Stimulated activated CD4-positive, alpha-beta T cell treated with anti-CD3 and anti-CD28 coated beads, Interleukin-12 subunit alpha, Interleukin-12 subunit beta, amount 100 ng/mL, for 4 hours (primary cell): ENCODE results near the gene RAC2.
"Not testable (repeated sequence)": the region's sequence is repeated elsewhere in the genome, so short reads cannot be mapped to it uniquely, and the experiment has no call there.

Experiments used
- DNase-seq: peaks from one replicate; pipeline ENCODE4 v3.0.0-alpha.2; 2020

RAC2 gene

DNA sequence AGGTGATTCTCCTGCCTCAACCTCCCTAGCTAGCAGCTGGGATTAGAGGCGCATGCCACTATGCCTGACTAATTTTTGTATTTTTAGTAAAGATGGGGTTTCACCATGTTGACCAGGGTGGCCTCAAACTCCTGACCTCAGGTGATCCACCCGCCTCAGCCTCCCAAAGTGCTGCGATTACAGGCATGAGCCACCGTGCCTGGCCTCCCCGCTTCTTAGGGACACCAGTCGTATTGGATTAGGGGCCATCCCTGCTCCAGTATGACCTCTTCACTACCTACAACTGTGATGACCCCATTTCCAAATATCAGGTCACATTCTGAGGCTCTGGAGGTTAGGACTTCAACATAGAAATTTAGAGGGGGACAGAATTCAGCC is 42.6 kb downstream of the RAC2 start:
- DNase-seq, result not testable (repeated sequence)

DNA sequence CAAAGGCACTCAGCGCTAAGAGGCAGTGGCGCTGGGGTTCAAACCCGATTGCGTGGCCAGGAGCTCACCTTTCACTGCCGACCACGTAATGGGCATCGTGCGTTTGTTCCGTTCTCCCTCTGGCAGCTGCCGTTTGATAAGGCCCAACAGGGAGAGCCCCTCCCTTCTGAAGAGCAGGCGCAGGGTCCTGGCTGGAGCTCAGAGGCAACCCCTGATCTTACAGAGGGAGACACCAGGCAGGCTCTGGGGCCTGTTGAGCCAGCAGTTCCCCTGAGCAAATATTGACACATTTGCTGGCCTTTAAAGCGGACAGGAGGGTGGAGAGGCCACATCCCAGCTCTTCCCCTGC is 44.3 kb downstream of the RAC2 start:
- no peak for DNase-seq

DNA sequence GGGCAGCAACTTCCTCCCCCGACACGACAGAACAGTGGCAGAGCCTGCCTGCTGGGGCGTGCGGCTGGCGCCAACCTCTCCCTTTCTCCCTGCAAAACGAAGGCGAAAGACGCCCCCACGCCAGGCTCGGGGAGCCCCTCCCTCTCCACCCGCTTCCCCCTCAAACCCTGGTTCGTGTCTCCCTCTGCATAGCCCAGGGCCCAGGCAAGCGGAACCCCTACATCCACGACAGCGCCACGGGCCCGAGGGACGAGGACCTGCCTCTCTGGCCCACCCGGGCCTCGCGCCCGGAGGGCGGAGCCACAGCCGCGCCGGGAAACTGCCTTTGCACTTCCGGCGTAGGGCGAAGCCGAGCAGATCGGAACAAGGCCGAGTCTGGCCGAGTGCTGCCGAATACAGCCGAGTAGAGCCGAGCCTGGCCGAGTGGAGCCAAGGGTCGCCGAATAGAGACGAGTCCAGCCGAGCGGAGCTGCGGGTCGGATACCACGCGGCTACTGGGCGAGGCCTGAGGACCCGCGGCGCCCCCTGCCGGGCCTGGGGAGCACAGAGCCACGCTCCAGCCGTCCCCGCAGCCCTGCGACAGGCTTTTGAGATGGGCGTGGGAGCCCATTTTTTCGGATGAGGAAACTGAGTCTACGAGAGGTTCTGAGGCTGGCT is 44.8 kb downstream of the RAC2 start:
- peak; percentile 99 for DNase-seq

DNA sequence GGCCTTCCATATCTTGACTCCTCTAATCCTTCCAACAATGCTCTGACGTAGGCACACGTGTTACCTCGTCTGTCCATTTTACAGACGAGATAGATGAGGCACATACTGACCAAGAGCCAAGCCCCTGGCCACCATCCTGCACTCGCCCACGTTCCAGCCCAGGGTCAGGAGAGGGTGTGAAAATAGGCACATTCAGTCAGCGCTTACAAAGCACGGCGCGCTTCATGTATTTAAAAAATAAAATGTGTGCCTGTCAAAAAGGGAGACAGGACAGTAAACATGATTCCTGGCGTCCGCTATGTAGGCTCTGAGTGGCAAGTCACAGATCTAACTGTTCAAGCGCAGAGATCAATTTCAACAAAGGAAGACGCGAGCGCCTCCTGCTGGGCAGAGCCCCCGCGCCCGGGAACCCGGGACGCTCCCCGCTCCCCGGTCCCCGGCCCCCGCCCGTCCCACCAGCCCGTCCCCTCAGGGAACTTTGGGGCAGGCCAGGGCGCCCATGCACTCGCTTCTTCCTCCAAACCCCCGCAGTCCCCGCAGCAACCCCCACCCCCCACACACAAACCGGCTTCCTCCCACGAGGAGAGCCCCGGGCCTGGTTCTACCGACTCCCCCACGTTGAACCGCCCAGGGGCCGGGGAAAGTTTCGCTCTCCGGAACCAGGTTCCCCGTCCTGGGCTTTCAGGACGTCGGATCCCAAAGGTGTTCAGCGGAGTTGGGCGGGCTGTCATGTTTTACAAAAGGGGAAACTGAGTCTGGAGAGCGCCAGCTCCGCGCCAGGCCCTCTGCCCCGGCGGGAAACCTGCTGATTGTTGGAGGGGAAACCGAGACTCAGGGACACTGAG is 45.6 kb downstream of the RAC2 start:
- DNase-seq, result peak; percentile 96

DNA sequence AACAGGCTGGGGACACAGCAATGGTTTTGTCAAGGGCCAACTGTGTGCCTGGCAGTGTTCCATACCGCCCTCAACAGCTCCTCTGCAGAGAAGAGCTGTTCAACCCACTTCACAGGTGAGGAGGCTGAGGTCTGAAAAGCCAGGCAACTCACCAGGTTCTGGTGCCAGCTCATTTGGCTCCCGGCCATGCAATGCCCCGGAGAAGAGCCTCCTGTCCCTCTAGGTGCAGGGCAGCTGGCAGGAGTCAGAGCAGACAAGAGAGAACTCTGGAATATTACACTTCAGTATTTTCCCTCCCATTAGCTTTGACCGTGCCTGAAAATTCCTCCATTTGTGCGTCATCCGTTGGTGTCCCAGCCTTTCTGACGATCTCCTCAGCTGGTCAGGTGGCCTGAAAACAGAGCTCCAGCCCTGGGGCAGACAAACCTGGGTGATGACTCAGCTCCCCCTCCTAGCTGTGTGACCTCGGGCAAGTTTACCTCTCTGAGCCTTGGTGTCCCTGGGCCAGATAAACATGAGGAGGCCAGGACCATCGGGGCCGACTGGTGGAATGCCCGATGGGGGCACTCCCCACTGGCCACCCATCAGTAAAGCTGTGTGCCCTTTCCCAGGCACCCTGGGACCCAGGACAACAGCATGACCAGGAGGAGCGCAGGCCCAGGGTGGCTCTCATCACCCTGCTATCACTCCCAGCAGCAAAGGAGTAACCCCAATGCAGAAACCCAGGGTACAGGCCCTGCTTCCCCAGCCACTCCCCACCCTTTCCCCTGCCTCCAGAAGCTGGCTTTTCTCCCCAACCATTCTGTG is 46.4 kb downstream of the RAC2 start:
- no peak for DNase-seq

DNA sequence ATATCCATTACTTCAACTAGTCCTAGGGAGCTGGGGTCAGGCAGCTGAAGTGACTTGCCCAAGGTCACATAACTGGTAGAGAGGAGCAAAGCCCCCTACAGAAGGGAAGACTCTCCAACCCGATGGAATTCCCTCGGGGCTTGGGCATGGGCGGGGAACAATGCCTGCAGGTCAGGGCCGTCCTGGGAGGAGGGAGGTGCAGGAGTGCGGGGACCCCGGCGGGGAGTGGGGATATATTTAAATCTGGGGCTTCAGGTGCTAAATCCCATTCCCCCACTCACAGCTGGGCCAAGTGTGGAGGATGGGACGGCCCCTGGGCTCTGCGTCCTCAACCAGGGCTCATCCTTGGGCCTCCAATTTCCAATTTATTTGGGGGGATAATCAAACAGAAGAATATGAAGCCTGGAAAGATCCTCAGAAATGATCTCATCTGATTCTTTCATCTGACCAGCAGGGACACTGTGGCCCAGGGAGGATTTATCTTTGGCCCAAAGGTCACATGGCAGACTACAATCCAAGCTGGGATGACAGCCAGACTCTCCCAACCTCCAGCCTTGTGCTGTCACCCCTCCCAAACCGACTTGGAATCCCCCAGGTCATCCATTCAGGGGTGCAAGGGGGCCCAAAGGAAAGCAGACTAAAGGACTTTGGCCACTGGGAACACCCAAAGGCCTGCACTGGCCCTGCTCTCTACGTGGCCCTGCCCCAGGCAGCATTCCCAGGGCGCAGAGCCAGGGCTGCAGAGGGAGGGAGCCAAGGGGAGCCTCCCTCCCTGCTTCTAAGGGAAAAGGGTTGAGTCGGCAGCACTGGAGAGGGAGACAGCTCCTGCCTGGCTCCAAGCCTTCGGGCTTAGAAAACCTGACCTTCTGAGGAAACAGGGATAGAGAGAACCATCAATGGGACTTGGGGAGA is 47.3 kb downstream of the RAC2 start:
- DNase-seq, result no peak

DNA sequence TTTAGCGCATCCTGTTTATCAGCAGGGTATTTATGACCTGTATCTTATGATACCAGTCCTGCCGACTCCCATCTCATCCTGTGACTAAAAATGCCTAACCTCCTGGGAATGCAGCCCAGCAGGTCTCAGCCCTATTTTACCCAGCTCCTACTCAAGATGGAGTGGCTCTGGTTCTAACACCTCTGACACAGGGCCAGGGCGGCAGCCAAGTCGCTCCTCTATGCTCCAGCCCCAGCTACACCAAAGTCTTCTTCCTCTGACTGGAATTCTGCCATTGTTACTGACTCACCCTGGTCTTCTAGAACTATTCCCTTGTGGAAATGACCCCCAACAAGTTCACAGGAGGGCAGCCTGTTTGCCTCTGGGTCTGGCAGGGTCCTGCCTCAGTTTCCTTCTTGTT is 48.1 kb downstream of the RAC2 start:
- no peak for DNase-seq

DNA sequence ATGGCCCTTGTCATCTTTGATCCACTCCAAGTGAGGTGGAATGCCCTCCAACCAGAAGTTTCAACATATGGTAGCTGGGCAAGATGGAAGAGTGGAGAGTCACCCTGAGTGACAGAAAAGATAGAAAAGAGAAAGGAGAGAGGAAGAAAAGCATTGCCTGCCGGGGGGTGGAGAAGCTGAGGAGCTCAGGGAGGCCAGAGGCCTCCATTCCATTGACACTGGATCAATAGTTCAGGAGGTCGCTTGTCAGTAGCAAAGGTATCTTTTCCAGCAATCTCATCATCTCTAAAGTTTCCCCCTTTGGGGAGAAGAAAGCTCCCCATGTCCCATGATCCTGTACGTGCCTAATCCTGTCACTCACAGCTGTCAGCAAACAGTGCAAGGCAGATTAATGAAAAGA is 49.3 kb downstream of the RAC2 start:
- no peak for DNase-seq

DNA sequence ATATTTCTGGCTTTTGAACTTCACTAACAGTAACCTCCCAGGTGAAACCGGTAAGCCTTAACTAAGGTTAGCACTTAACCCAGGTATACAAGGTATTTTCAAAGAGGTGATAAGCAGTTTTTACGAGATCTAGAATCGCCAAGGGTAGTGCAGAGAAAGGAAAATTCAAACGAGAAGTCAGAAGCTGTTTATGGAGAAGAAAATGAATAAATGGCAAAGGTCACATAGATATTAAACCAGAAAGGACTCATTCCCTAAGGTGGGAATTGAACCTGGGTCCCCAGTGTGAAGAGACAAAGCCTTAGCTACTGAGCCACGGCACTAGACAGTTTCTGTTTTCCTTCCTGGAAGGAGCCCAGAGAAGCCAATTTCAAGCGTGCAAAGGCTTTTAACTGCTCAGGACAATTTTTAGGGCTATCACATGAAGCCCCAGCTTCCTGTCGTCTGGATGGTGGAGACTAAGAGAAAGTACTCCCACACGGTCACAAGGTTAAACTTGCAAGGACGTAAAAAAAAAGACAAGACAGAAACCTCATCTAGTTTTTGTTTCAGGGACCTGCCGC is 50.4 kb downstream of the RAC2 start:
- DNase-seq, result peak; percentile 33

DNA sequence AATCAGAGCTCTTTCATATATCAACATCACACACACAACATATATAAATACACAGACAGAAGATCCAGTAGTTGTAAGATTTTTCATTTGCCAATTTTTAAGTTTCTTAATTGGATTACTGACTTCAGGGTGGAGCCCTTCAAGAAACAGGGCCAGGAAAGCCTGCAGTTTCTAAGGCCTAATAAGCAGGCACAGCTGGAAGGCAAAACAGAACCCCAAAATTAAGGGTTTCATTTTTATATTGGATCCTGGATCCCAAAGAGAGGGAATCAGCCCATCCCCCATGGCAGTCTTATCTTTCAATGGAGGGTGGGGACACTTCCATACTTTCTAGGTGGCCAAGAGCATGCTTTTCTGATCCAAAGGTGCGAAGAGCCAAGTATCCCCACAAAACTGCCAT is 51.3 kb downstream of the RAC2 start:
- DNase-seq, result no peak

DNA sequence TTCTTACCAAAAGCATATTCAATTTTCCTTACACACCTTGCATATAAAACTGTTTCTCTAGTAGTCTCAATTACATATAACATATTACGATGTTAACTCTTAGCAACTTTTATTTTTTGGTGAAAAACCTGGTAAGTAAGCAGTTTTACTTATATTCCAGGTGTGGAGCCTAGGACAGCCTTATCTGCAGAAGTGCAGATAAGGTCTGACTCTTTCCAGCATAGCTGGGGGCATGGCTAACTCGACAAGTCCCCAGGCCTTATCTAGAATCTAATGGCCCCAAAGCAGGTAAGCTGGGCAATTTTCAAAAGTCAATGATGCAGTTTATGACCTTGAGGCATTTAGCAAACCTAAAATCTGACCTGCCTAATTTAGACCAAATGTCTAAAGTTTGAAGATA is 51.9 kb downstream of the RAC2 start:
- no peak for DNase-seq

DNA sequence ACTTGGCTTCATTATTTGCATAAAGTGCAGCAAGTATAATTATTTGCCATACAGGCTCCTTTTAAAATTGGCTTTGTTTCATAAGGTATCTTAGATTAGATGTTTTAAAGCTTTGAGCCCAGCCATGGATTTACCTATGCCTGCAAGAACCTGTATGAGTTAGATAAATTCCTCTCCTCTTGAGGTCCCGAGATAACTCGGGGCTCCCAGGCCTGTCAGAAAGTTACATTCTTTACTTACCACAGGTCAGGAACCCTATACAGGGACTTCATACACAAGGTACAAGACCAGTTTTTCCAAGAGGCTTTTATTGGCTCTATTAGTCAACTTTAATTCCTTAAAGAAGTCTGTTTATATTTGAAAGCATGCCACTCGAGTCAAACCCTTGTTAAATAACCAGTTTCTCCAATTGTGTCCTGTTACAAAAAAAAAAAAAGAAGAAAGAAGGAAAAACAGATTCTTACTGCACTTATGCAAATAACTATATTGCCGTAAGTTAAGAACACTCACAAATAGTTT is 53.7 kb downstream of the RAC2 start:
- DNase-seq, result no peak

DNA sequence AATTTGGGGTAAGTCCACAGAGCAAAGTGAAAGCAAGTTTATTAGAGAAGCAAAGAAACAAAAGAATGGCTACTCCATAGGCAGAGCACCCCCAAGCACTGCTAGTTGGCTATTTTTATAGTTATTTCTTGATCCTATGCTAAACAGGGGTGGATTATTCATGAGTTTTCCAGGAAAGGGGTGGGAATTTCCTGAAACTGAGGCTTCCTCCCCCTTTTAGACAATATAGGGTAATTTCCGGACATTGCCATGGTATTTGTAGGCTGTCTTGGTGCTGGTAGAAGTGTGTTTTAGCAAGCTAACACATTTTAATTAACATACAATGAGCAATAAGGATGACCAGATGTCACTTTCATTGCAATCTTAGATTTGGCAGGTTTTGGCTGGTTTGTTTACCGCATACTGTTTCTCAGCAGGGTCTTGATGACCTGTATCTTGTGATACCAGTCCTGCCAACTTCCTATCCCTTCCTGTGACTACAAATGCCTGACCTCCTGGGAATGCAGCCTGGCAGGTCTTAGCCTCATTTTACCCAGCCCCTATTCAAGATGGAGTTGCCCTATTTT is 55.1 kb downstream of the RAC2 start:
- DNase-seq, result no peak

DNA sequence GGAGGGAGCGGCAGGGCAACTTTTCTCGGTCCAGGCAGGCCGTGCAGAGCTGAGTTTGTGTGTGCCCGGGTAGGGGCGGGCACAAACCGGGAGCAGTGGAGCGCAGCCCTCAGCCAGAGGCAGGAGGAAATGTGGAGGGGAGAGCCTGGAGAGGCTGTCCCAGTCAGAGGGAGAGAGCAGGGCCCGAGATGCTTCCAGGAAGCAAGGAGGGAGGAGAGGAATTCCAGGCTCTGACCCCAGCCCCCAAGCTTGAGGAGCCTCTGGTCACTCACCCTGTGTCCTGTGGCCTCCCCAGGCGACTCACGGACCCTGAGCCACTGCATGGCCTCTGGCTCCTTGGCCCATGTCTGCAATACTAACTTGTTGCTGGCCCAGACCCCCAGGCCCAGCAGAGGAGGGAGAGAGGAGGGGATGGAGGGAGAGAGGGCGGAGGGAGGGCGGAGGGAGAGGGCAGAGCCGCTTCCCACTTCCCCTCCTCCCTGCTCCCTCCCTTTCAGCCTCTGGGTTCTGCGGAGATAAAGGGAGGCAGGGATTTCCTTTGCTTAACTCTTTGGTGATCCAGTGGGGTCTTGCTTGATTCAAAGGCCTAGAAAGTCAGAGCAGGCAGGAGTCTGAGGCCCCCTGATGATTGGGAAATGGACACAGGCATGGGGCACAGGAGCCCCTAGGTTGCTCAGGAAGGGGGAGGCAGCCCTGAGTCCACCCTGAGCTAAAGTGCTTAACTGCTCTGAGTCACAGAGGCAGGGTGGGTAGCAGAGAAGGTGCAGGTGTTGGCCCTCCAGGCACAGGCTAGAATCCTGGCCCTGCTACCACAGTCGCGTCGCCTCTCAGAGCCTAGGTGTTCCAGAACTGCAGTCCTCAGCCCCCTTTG is 55.9 kb downstream of the RAC2 start, which contains the start of gene C1QTNF6:
C1QTNF6 (minus strand) TSS at position 357 of the 871 bp plus-strand sequence; CDS start at position 323, 34 bp downstream.
- DNase-seq, result no peak

DNA sequence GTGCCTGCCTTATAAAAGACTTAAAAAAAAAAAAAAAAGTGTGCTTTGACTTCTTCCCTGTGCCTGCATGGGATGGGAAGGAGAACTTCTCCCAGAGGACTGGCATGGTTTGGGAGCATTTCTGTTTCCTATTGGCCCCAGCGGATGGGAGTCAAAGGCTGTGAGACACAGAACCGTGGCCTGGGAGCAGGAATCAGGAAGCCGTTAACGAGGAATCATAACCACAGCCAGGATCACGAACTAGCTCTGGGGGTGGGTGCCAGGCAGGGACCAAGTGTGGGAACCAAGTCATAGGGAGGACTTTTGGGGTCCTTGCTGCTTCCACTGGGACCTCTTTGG is 56.5 kb downstream of the RAC2 start:
- no peak for DNase-seq

DNA sequence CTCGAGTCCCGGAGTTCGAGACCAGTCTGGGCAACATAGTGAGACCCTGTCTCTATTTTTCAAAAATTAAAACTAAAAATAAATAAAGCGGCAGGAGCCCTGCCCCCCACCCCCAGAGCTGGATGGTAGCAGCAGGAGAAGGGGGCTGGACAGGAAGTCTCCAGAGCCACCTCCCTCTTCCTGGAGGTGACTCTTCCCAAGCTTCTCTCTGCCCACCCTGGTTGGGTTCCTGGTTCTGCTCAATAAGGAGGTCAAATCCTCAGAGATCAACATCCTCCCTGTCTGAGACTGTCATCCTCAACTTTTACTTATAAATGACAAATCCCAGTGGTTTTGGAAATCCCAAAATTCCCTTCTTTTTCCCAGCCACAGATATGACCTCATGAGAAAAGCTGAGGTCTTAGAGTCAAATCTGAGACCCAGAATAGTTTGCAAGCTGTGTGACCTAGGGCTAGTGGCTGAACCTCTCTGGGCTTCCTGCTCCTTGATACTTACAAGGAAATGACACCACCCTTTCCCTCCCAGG is 57.0 kb downstream of the RAC2 start:
- DNase-seq, result no peak

DNA sequence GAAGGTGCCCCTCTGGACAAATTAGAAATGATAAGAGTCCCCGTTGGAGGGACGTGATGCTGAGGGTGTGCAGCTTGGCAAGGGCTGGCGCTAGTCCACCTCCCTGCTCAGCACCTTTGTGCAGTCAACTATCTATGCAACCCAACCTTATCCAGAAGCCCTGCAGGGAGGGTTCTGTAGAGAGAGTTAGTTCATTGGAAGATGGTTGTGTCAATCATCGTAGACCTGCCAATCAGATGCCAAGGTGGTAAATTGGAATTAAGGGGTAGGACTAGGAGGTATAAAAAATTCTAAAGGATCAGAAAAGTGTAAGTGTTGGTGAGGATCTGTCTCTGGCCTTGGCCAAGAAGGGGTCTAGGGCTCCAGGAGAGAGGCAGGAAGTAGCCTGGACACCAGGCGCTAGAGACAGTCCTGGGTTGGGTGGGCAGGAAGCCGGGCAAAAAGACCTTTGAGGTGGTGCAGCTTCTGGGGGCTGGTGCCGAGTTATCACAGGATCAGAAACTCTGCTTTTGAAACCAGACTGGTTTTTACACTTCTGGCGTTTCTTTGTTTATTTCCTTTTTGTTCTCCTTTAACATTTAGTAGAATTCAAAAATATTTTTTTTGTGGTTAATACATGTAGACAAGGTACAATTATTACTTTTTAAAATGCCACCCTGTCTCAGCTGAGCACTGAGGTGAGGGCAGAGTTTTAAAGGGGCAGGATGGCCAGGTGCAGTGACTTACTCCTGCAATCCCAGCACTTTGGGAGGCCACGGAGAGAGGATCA is 57.7 kb downstream of the RAC2 start:
- no peak for DNase-seq

DNA sequence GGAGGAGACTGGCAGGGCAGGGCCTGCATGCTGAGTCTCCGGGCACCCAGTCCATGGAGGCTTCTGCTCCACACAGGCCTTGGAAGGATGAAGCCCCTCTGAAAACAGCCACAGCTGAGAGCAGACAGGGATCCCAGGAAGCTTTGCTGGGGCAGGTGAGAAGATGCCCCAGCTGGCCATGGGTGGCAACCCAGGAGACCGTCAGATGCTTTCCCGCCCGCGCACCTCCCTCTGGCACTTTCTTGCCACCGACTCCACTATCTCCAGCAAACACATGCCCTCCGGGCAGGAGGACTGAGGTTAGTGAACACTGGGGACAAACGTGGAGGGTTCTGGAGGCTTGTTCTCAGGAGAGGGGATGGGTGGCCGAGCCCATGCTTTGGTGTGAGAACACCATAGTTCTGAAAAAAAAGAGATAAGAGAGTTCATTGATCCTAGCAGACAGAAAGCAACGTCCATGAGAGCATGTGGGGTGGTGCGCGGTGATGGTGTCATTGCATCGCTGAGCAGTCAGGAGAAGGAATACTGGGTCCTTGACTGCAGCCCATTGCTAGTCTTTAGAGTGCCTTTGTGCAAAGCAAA is 58.3 kb downstream of the RAC2 start:
- DNase-seq, result no peak

DNA sequence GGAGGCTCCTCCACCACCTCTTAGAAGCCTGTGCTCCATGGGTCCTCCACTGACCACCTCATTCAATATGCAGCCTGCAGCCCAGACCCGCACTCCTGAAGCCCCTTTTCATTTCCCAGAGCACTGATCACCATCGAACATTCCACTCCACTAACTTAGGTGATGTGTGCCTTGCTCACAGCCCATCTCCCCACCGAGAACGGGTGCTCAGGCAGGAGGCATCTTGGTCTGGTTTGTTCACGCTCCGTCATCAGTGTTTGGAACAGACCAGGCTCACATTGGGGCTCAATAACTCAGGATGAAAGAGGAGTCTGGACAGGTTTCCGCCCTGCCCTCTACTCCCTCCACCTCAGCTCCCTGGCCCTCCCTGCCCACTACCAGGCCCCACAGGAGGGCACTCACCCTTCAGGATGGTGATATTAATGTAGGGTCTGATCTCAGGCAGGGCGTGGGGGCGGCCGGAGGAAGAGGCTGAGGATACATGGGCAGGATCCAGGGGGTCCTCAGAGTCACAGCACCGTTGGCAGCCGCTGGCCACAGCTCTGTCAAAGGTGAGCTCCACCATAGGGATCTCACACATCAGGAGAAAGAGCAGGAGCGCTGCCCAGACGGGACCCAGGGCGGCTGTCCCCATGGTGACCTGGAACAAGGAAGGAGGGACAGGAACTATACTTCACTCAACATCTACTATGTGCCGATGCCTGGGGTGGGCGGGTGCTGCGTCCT is 59.1 kb downstream of the RAC2 start:
- DNase-seq, result no peak
